Endothelial cell of umbilical vein (primary cell): ENCODE results near the gene ETV3. TPM values are rescaled to one million over a fixed set of nuclear protein-coding genes. Genes with fewer than 3 reads are reported as not detected.

Source experiments
- BruUV-seq: library from RNA; stranded (reverse); fragments of 400-500 nt; replicated peaks from 2 replicates; lab custom pipeline; 2021; lab: Mats Ljungman, UMichigan
- CTCF ChIA-PET: fragments of 300-600, 350-600 bp; sonication (Branson Sonifier 250); formaldehyde crosslinking; loops from one replicate; lab custom pipeline; 2021; ENCODE audit warnings: antibody characterized with exemption, inconsistent platforms; lab: Charles Lee
- POLR2A ChIA-PET: fragments of 300-600, 350-600 bp; sonication (Branson Sonifier 250); formaldehyde crosslinking; loops from one replicate; lab custom pipeline; 2021; ENCODE audit warnings: antibody characterized with exemption, inconsistent platforms; lab: Charles Lee
- DNase-seq: peaks from one replicate; pipeline ENCODE4 v3.0.0-alpha.2; 2011; ENCODE audit warnings: low read depth, low spot score
- FAIRE-seq: peaks from 2 replicates; lab custom pipeline; 2011; peaks lifted over from hg19 to GRCh38; lab: Jason Lieb, UNC
- H2AFZ ChIP-seq: 2 replicates; pipeline ENCODE4 v1.6.0; 2012; ENCODE audit warnings: low read depth, low read length, control low read depth, inconsistent platforms
- H3K27ac ChIP-seq: 2 replicates; pipeline ENCODE4 v1.5.1; 2011; ENCODE audit warnings: low read depth, mild to moderate bottlenecking, control low read depth, low read length, moderate library complexity; ENCODE audit not compliant: insufficient read depth
- H3K27me3 ChIP-seq, 2 experiments: 2 replicates each; pipeline versions ENCODE4 v1.6.0 to v1.6.1; 2011; ENCODE audit warnings: low read length in 2 of 2, mixed read lengths in 1 of 2; ENCODE audit not compliant: control insufficient read depth in 2 of 2, insufficient read depth in 2 of 2
- H3K36me3 ChIP-seq, 2 experiments: 2 replicates in 1 of 2; 3 replicates in 1 of 2; pipeline ENCODE4 v1.5.1; 2011; ENCODE audit warnings: low read length in 2 of 2, mild to moderate bottlenecking in 1 of 2, moderate library complexity in 1 of 2; ENCODE audit not compliant: control insufficient read depth in 2 of 2, insufficient read depth in 2 of 2; ENCODE audit errors: extremely low read depth in 1 of 2
- H3K4me1 ChIP-seq: 3 replicates; pipeline ENCODE4 v1.5.1; 2011; ENCODE audit warnings: mild to moderate bottlenecking, low read length; ENCODE audit not compliant: control insufficient read depth, insufficient read depth; ENCODE audit errors: extremely low read depth
- H3K4me2 ChIP-seq: 2 replicates; pipeline ENCODE4 v1.6.1; 2011; ENCODE audit warnings: low read length, control low read depth, mixed read lengths; ENCODE audit not compliant: insufficient read depth
- H3K4me3 ChIP-seq, 3 experiments: fragments of 200-600 bp in 1 of 3; sonication (generic), shearing (Covaris generic) in 1 of 3; replicated peaks in 1 of 3; 2 replicates each; pipeline ENCODE4 v1.5.1; 2011 to 2016; ENCODE audit warnings: control low read depth in 3 of 3, low read length in 3 of 3, mild to moderate bottlenecking in 2 of 3, inconsistent platforms in 1 of 3, low read depth in 1 of 3, moderate library complexity in 1 of 3; ENCODE audit not compliant: insufficient read depth in 1 of 3
- H3K79me2 ChIP-seq: 2 replicates; pipeline ENCODE4 v1.6.0; 2012; ENCODE audit warnings: low read length, inconsistent platforms; ENCODE audit not compliant: control insufficient read depth, insufficient read depth
- H3K9ac ChIP-seq: replicated peaks from 2 replicates; pipeline ENCODE3; 2011; ENCODE audit warnings: low read length, control low read depth; ENCODE audit not compliant: insufficient read depth; ENCODE audit errors: extremely low read depth
- H3K9me1 ChIP-seq: replicated peaks from 3 replicates; pipeline ENCODE4 v1.6.0; 2011; ENCODE audit warnings: mild to moderate bottlenecking, low read length; ENCODE audit not compliant: control insufficient read depth, insufficient read depth; ENCODE audit errors: extremely low read depth
- H3K9me3 ChIP-seq: replicated peaks from 2 replicates; pipeline ENCODE4 v1.5.1; 2012; ENCODE audit warnings: low read length, inconsistent platforms; ENCODE audit not compliant: control insufficient read depth, insufficient read depth
- H4K20me1 ChIP-seq: replicated peaks from 2 replicates; pipeline ENCODE3; 2011; ENCODE audit warnings: mild to moderate bottlenecking, low read length; ENCODE audit not compliant: control insufficient read depth, insufficient read depth; ENCODE audit errors: extremely low read depth
- CTCF ChIP-seq, 2 donors: IDR thresholded peaks; 1 replicate in 1 of 2; 2 replicates in 1 of 2; pipeline ENCODE4 v1.5.1; 2011; ENCODE audit warnings: low read length in 2 of 2, mild to moderate bottlenecking in 2 of 2, moderate library complexity in 2 of 2, control low read depth in 1 of 2, inconsistent platforms in 1 of 2, low read depth in 1 of 2; ENCODE audit not compliant: insufficient read depth in 1 of 2; ENCODE audit errors: extremely low read depth in 1 of 2
- EZH2 ChIP-seq: IDR thresholded peaks from 2 replicates; pipeline ENCODE4 v1.6.1; 2012; ENCODE audit warnings: borderline replicate concordance, low read depth, mild to moderate bottlenecking, moderate library complexity, low read length, inconsistent platforms; ENCODE audit not compliant: severe bottlenecking
- FOS ChIP-seq: IDR thresholded peaks from 2 replicates; pipeline ENCODE4 v1.6.1; 2011; ENCODE audit warnings: mild to moderate bottlenecking, low read length, moderate library complexity, borderline replicate concordance; ENCODE audit not compliant: insufficient read depth
- GATA2 ChIP-seq: IDR thresholded peaks from 2 replicates; pipeline ENCODE4 v1.7.0; 2011; ENCODE audit warnings: low read depth, mild to moderate bottlenecking, moderate library complexity, mixed read lengths, low read length; ENCODE audit not compliant: insufficient read length, insufficient read depth
- JUN ChIP-seq: IDR thresholded peaks from 2 replicates; pipeline ENCODE4 v1.6.1; 2011; ENCODE audit warnings: borderline replicate concordance, low read depth; ENCODE audit not compliant: insufficient read length, insufficient read depth
- MAX ChIP-seq: IDR thresholded peaks from 2 replicates; pipeline ENCODE4 v1.6.1; 2011; ENCODE audit not compliant: insufficient read depth, insufficient read length
- MYC ChIP-seq: IDR thresholded peaks from one replicate; pipeline ENCODE4 v1.6.1; 2011; ENCODE audit warnings: mild to moderate bottlenecking, low read depth, low read length
- POLR2A ChIP-seq: IDR thresholded peaks from 2 replicates; pipeline ENCODE4 v1.6.1; 2012; ENCODE audit warnings: low read depth, mild to moderate bottlenecking, control low read depth, low read length
- POLR2AphosphoS5 ChIP-seq: IDR thresholded peaks from 2 replicates; pipeline ENCODE4 v1.6.1; 2012; ENCODE audit warnings: low read depth, mild to moderate bottlenecking, control low read depth, low read length, moderate library complexity; ENCODE audit not compliant: insufficient read depth
- dilution Hi-C: fragments of 300-500 bp; cut with MboI; formaldehyde crosslinking; loops from one replicate; pipeline ENCODE4 v1.15.0; 2019; ENCODE audit warnings: low sequenced_read_pairs; ENCODE audit not compliant: extremely low pct_ligation_motif_present
- intact Hi-C: fragments of 100-400 bp; cut with micrococcal nuclease; formaldehyde crosslinking; loops from one replicate; pipeline ENCODE4 v1.10.0; 2022
- polyA plus RNA-seq, 4 experiments: library from polyadenylated mRNA; depleted of rRNA in 3 of 4; stranded (reverse) in 3 of 4; unstranded in 1 of 4; fragments of >200 nt; gene quantifications; 2 replicates each; pipeline versions ENCODE4 v1.2.1 to v1.2.3, GENCODE V29; 2011 to 2012; ENCODE audit warnings: missing spikeins in 1 of 4
- total RNA-seq: library from RNA; stranded (reverse); gene quantifications from 2 replicates; pipeline ENCODE4 v1.2.3, GENCODE V29; 2021

The ETV3 gene
- total and polyA plus RNA-seq, 2 donors (not counting 3 experiments of a cell fraction or from before 2014, with no cell fraction given): 6.8 to 22.3 TPM

DNA sequence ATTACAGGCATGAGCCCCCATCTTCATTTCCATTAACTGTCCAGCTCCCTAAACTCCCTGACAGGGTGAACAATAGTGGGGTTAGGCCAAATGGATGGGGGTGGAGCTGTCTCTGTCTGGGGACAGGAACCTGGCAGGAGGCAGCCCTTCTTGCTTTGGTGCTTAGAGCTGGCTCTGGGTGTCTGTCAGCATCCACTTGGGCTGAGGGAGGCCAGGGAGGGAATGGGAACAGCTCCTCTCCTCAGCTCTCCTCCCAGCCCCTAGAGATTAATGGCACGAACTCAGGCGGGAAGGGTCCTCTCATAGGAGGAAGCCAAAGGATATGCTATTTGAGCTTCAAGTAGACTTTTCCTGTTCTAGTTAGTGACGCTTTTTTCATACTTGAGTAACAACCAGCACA lies 27.5 kb downstream of the ETV3 start:
- CTCF ChIA-PET: interaction anchor here (0.6 to 14.4 kb wide), 7 partner anchors 11 to 46 kb away, joined by 3 to 160 read pairs (median 5); no protein-coding TSS in a partner anchor
- dilution Hi-C loops: no loop called here
- no peak for DNase-seq
- H3K9me1 ChIP-seq: no peaks in the 10 kb centered on the region
- no peaks in the 10 kb centered on the region for H3K79me2 ChIP-seq
- intact Hi-C loops: no loop called here
- H3K4me2 ChIP-seq: no peak overlapping the region
- H3K27me3 ChIP-seq: peaks cover 9 to 16% of the 10 kb centered on the region in 2 experiments
- no peaks in the 10 kb centered on the region for H4K20me1 ChIP-seq
- peaks cover 11% of the 10 kb centered on the region for H3K4me1 ChIP-seq
- no peak overlapping the region for H3K9ac ChIP-seq
- POLR2A ChIA-PET: no interaction called here
- H3K9me3 ChIP-seq: no peaks in the 10 kb centered on the region
- H3K4me3 ChIP-seq: no peak overlapping the region
- TF ChIP-seq MAX (no peak), GATA2 (no peak), POLR2A (no peak), MYC (no peak), EZH2 (no peak), POLR2AphosphoS5 (no peak)
- no peak overlapping the region for H2AFZ ChIP-seq
- no peaks in the 10 kb centered on the region for H3K36me3 ChIP-seq
- no TSS peak for BruUV-seq
- H3K27ac ChIP-seq: no peak overlapping the region
- no peak for FAIRE-seq

- no peaks in the 10 kb centered on the region for H3K9me1 ChIP-seq
- dilution Hi-C loops (no loop called here), intact Hi-C loops (no loop called here)
- H3K4me1 ChIP-seq: peaks cover 11% of the 10 kb centered on the region
- TF ChIP-seq CTCF (IDR thresholded peaks at IDR 0.05; ENCODE audit: extremely low read depth in 1 of 2, insufficient read depth in 1 of 2, low read depth in 1 of 2, low read length in 2 of 2) (no peak), POLR2A (no peak), GATA2 (no peak), MAX (no peak), FOS (no peak), MYC (no peak), EZH2 (no peak), JUN (no peak), POLR2AphosphoS5 (no peak)
- no peak overlapping the region for H3K9ac ChIP-seq
- H3K27me3 ChIP-seq: peaks cover 9 to 16% of the 10 kb centered on the region in 2 experiments
- no peak overlapping the region for H3K27ac ChIP-seq
- BruUV-seq: no TSS peak
- no peak overlapping the region for H3K4me2 ChIP-seq
- H4K20me1 ChIP-seq: no peaks in the 10 kb centered on the region
- FAIRE-seq (no peak), DNase-seq (no peak)
- no peak overlapping the region for H2AFZ ChIP-seq
- ChIA-PET CTCF (interaction anchor here (0.6 to 14.4 kb wide), 8 partner anchors 12 to 59 kb away, joined by 3 to 160 read pairs (median 5); no protein-coding TSS in a partner anchor), POLR2A (no interaction called here)
- no peaks in the 10 kb centered on the region for H3K36me3 ChIP-seq
- no peaks in the 10 kb centered on the region for H3K79me2 ChIP-seq
- H3K4me3 ChIP-seq: no peak overlapping the region
- no peaks in the 10 kb centered on the region for H3K9me3 ChIP-seq
Measured at GRCh38 chr1:157110003-157110402, 28.2 kb downstream of the ETV3 start.
